ENCODE results near the gene MAPT.

DNA sequence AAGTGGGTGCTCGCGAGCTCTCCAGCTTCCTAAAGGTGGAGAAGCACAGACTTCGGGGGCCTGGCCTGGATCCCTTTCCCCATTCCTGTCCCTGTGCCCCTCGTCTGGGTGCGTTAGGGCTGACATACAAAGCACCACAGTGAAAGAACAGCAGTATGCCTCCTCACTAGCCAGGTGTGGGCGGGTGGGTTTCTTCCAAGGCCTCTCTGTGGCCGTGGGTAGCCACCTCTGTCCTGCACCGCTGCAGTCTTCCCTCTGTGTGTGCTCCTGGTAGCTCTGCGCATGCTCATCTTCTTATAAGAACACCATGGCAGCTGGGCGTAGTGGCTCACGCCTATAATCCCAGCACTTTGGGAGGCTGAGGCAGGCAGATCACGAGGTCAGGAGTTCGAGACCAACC, 102.8 kb downstream of the MAPT start:
- no peak for TF ChIP-seq CTCF (IDR thresholded peaks at IDR 0.05)
- no peak for TF ChIP-seq POLR2AphosphoS5 (IDR thresholded peaks at IDR 0.05)
- no peak for TF ChIP-seq EP300 (IDR thresholded peaks at IDR 0.05)
- TF ChIP-seq POLR2A (IDR thresholded peaks at IDR 0.05): no peak
